ENCODE measurements around the gene RNF151. TPM values are rescaled to one million over a fixed set of nuclear protein-coding genes. Genes with fewer than 3 reads are reported as not detected.
"Not testable (repeated sequence)": the region's sequence is repeated elsewhere in the genome, so short reads cannot be mapped to it uniquely, and the experiment has no call there.

The RNF151 gene
- total RNA-seq, 1 experiment from 2014 or later: not detected

DNA sequence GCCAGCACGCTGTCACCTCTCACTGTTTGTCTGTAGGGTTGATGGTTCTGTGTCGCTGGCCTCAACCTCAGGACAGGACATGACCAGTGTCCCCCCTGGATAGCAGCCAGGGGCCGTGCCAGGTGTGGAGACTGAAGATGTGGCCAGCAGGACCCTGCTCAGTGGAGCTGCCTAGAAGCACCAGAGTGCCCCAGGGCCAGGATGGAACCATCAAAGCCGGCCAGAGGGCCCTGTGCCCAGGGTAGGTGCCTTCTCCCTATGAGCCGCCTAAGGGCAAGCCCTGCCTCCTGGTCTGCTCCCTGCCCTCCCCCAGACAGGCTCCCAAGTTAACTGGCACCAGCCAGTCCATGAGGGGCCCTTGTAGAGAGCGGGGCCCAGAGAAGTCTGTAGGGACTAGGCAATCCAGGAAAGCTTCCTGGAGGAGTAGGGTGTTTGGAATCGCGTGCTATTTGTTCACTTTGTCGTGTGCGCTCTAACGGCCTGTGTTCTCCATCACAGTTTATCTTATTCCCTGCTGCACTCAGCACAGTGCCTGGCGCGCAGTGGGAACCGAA is 7.9 kb upstream of the RNF151 start:
- no peak for DNase-seq (ENCODE audit: extremely low read depth, low read depth)

- peak; percentile 89 for DNase-seq (ENCODE audit: extremely low read depth, low read depth)
These were observed 7.2 kb upstream of the RNF151 start, which contains the start of gene NDUFB10 for GRCh38 chr16:1959269-1960039. TSS of gene NDUFB10 (plus strand) at chr16:1959538. CDS start at chr16:1959625, 87 bp downstream.

- DNase-seq (ENCODE audit: extremely low read depth, low read depth): peak; percentile 55
These were observed 5.7 kb upstream of the RNF151 start for GRCh38 chr16:1960665-1961630.

DNA sequence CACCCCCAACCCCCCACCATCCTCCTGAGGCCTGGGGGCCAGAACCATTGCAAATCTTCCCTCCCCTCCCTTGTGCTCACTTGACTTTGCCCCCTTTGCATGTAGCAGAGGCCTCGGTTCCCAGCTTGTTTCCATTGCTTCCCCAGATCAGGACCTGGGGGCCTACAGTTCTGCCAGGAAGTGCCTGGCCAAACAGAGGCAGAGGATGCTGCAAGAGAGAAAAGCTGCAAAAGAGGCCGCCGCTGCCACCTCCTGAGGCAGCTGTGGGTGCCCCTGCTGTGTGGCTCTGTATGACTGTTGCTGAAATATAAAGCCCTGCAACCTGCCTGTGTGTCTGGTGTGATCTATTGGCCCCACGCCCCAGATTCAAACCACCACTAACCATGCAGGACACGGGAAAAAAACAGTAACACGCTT is 5.0 kb upstream of the RNF151 start:
- no peak for DNase-seq (ENCODE audit: extremely low read depth, low read depth)

GRCh38 chr16:1962161-1963153 is 4.2 kb upstream of the RNF151 start:
- DNase-seq (ENCODE audit: extremely low read depth, low read depth): not testable (repeated sequence)

GRCh38 chr16:1963806-1964505 is 2.7 kb upstream of the RNF151 start:
- DNase-seq (ENCODE audit: extremely low read depth, low read depth): no peak

- peak; percentile 98 for DNase-seq (ENCODE audit: extremely low read depth, low read depth)
These were observed 1.9 kb upstream of the RNF151 start, which contains the start of gene RPS2 for GRCh38 chr16:1964506-1965395. TSS of gene RPS2 (minus strand) at chr16:1964826. CDS start at chr16:1964625, 201 bp downstream.

GRCh38 chr16:1965396-1966001 is 1.2 kb upstream of the RNF151 start:
- DNase-seq (ENCODE audit: extremely low read depth, low read depth): no peak

DNA sequence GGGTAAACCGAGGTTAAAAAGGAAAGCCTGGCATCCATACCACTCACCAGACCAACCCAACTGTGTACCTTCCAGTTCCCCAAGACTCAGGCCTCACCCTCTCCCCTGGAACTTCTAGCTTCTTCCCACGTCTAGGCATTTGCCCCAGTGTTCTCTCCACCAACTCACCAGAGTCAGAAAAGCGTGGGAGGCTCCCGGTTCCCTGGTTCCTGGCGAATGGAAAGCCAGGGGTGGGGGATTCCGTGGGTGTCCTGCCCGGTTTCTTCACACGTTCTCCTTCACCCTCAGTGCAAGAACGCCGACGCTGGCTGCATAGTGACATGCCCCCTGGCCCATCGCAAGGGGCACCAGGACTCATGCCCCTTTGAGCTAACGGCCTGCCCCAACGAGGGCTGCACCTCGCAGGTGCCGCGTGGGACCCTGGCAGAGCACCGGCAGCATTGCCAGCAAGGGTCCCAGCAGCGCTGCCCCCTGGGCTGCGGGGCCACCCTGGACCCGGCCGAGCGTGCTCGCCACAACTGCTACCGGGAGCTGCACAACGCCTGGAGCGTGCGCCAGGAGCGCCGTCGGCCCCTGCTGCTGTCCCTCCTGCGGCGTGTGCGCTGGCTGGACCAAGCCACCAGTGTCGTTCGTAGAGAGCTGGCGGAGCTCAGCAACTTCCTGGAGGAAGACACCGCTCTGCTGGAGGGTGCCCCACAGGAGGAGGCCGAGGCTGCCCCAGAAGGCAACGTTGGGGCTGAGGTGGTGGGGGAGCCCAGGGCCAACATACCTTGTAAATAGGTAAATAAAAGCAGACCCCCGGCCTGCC is 1.7 kb downstream of the RNF151 start:
- DNase-seq (ENCODE audit: extremely low read depth, low read depth): no peak

DNA sequence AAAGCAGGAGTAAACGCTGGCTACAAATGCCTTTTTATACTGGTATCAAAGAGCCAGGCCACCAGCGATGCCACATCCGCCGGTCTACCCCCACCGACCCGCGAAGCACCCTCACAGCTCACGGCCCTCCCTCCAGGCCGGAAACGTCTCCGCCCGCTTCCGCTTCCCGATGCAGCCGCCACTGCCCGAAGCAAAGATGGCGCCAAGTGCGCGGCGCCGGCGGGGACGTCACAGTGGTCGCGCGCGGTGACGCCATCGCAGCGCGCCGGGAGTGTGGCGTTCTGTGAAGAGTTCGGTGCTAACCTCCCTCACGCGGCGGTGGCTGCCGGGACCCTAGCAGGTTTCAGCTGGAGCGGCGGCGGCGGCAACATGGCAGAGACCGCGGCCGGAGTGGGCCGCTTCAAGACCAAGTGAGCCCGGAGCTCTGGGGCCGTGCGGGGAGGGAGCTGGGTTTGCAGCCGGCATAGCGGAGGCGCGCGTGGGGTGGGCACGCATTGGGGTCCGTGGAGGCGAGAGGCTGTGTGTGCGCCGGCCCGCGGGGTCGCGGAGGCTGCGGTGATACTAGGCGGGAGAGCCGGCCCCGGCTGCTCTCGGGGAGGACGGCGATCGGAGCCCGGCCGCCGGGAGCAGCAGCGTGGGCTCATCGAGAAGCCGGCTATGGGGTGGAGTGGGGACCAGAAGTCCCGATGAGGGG is 5.3 kb downstream of the RNF151 start, which contains the start of gene TBL3:
Gene TBL3, plus strand, starts transcription at position 258 of the 694 bp plus-strand sequence. Its CDS starts 112 bp downstream, at position 370.
- DNase-seq (ENCODE audit: extremely low read depth, low read depth): peak; percentile 87

DNA sequence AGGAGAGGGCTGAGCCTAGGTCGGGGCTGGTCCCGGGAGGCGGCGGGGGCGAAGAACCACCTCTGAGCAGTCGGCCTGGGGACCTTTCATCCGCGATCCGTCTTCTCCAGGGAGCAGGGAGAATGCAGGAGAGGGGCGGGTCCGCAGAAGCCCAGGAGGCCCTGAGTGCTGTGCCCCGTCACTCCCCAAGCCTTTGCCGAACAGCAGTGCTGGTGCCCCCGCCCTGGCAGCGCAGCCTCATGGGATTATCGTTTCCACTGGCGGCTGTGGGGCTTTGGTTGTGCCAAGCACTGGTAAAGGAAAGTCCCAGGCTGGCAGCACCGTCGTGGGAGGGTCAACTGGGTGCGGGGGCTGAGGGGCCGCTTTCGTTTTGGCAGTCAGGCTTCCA is 5.8 kb downstream of the RNF151 start:
- no peak for DNase-seq (ENCODE audit: extremely low read depth, low read depth)

DNA sequence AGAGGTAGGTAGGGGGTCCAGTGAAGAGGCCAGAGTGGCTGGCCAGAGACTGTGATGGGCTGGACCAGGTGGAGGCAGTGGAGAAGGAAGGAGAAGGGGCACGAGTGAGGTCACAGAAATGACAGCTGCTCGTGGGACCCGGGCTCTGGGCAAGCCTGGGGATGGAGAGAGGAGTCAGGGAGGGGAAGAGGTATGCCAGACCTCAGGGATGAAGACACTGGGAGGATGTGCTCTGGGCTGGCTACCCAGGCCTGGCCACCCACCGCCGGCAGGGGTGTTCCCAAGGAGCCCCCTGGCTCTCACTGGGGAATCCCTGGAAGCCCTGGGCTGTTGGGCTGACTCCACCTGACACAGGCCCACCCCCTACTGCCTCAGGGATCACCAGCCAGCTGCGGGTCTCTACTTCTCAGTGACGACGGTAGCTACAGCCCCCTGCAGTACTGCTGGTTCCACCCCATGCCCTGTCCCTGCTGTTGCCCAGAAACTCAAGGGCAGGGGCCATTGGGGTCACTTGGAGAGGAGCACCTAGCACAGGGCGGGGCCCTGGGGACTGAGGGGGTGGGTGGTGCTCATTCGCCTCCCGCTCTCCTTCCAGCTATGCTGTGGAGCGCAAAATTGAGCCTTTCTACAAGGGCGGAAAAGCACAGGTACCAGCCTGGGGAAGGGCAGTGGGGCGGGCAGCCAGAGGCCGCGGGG is 7.0 kb downstream of the RNF151 start:
- no peak for DNase-seq (ENCODE audit: extremely low read depth, low read depth)

GRCh38 chr16:1974157-1975070 is 7.8 kb downstream of the RNF151 start:
- DNase-seq (ENCODE audit: extremely low read depth, low read depth): no peak

DNA sequence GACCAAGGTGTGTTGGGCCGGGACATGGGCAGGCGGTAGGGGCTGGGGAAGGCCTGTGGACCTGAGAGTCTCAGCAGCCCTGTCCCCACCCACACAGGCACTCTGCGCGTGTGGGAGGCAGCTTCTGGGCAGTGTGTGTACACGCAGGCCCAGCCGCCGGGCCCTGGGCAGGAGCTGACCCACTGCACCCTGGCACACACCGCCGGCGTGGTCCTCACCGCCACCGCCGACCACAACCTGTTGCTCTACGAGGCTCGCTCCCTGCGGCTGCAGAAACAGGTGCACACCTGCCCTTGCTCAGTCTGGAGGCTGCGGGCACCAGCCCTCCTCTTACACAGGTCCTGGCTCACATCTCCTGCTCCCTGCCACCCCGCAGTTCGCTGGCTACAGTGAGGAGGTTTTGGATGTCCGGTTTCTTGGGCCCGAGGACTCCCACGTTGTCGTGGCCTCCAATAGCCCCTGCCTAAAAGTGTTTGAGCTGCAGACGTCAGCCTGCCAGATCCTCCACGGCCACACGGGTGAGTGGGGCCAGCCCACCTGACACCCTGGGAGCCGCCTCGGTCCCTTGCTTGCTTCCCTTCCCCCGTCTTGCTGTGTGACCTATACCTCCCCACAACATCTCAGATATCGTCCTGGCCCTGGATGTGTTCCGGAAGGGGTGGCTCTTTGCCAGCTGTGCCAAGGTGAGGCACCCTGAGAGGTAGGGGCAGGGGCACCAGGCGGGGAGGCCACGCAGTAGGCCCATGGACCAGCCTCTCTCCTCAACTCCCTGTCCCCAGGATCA is 9.0 kb downstream of the RNF151 start:
- no peak for DNase-seq (ENCODE audit: extremely low read depth, low read depth)
